Adipocyte (in vitro differentiated cells): Measurements from ENCODE around the gene GTF3C5.
A peak's percentile ranks its signal among the peaks of the same experiment; 100 is the strongest.
"Not testable (repeated sequence)": the region's sequence is repeated elsewhere in the genome, so short reads cannot be mapped to it uniquely, and the experiment has no call there.

ENCODE experiments used
- DNase-seq: peaks from one replicate; pipeline ENCODE4 v3.0.0-alpha.2; 2015; ENCODE audit warnings: low read depth
- H3K27me3 ChIP-seq: replicated peaks from 2 replicates; pipeline ENCODE4 v1.7.0; 2013; ENCODE audit warnings: mild to moderate bottlenecking, low read length, moderate library complexity; ENCODE audit not compliant: control insufficient read depth, insufficient read depth
- H3K36me3 ChIP-seq: 2 replicates; pipeline ENCODE4 v1.7.0; 2013; ENCODE audit warnings: low read length, mild to moderate bottlenecking, moderate library complexity; ENCODE audit not compliant: control insufficient read depth, insufficient read depth, severe bottlenecking
- H3K4me1 ChIP-seq: 2 replicates; pipeline ENCODE4 v1.7.0; 2013; ENCODE audit warnings: mild to moderate bottlenecking, low read length, moderate library complexity; ENCODE audit not compliant: control insufficient read depth, insufficient read depth
- H3K4me3 ChIP-seq: 2 replicates; pipeline ENCODE4 v1.7.0; 2013; ENCODE audit warnings: mild to moderate bottlenecking, low read length, moderate library complexity
- H3K9ac ChIP-seq: 2 replicates; pipeline ENCODE4 v1.7.0; 2013; ENCODE audit warnings: mild to moderate bottlenecking, low read length, moderate library complexity
- H3K9me3 ChIP-seq: 2 replicates; pipeline ENCODE4 v1.7.0; 2013; ENCODE audit warnings: mild to moderate bottlenecking, low read length, moderate library complexity; ENCODE audit not compliant: control insufficient read depth

GTF3C5 gene

DNA sequence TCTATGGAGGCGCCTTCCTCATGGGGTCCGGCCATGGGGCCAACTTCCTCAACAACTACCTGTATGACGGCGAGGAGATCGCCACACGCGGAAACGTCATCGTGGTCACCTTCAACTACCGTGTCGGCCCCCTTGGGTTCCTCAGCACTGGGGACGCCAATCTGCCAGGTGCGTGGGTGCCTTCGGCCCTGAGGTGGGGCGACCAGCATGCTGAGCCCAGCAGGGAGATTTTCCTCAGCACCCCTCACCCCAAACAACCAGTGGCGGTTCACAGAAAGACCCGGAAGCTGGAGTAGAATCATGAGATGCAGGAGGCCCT is 34.2 kb downstream of the GTF3C5 start:
- Histone ChIP-seq H3K27me3 (no peaks in the 10 kb centered on the region), H3K4me1 (peaks cover 6% of the 10 kb centered on the region), H3K36me3 (no peaks in the 10 kb centered on the region), H3K9me3 (no peaks in the 10 kb centered on the region), H3K4me3 (no peak overlapping the region), H3K9ac (no peak overlapping the region)
- DNase-seq, result no peak

GRCh38 chr9:133066181-133066983 is 35.6 kb downstream of the GTF3C5 start:
- Histone ChIP-seq H3K36me3 (no peaks in the 10 kb centered on the region), H3K4me3 (no peak overlapping the region), H3K4me1 (peaks cover under 1% of the 10 kb centered on the region), H3K9ac (no peak overlapping the region), H3K9me3 (no peaks in the 10 kb centered on the region), H3K27me3 (no peaks in the 10 kb centered on the region)
- DNase-seq, result no peak

GRCh38 chr9:133067006-133067405 is 36.2 kb downstream of the GTF3C5 start:
- DNase-seq, result no peak
- Histone ChIP-seq H3K4me3 (no peak overlapping the region), H3K36me3 (no peaks in the 10 kb centered on the region), H3K27me3 (no peaks in the 10 kb centered on the region), H3K9me3 (no peaks in the 10 kb centered on the region), H3K4me1 (no peaks in the 10 kb centered on the region), H3K9ac (no peak overlapping the region)

DNA sequence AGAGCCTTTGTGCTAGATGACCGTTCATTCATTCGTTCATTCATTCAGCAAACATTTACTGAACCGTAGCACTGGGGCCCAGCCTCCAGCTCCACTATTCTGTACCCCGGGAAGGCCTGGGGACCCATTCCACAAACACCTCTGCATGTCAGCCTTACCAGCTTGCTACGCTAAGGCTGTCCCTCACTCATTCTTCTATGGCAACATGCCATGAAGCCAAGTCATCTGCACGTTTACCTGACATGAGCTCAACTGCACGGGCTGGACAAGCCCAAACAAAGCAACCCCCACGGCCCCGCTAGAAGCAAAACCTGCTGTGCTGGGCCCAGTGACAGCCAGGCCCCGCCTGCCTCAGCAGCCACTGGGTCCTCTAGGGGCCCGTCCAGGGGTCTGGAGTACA is 37.0 kb downstream of the GTF3C5 start:
- Histone ChIP-seq H3K9ac (no peak overlapping the region), H3K36me3 (no peaks in the 10 kb centered on the region), H3K4me1 (no peaks in the 10 kb centered on the region), H3K4me3 (no peak overlapping the region), H3K27me3 (no peaks in the 10 kb centered on the region), H3K9me3 (no peaks in the 10 kb centered on the region)
- no peak for DNase-seq

DNA sequence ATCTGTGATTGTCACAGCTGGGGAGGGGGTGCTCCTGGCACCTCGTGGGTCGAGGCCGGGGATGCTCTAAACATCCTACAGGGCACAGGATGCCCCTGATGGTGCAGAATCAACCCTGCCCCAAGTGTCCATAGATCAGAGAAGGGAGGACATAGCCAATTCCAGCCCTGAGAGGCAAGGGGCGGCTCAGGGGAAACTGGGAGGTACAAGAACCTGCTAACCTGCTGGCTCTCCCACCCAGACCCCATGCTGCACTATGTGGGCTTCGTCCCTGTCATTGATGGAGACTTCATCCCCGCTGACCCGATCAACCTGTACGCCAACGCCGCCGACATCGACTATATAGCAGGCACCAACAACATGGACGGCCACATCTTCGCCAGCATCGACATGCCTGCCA is 37.6 kb downstream of the GTF3C5 start:
- H3K9ac ChIP-seq, H3K27me3 ChIP-seq, DNase-seq, H3K9me3 ChIP-seq, H3K4me1 ChIP-seq, H3K4me3 ChIP-seq, H3K36me3 ChIP-seq: not testable (repeated sequence)

DNA sequence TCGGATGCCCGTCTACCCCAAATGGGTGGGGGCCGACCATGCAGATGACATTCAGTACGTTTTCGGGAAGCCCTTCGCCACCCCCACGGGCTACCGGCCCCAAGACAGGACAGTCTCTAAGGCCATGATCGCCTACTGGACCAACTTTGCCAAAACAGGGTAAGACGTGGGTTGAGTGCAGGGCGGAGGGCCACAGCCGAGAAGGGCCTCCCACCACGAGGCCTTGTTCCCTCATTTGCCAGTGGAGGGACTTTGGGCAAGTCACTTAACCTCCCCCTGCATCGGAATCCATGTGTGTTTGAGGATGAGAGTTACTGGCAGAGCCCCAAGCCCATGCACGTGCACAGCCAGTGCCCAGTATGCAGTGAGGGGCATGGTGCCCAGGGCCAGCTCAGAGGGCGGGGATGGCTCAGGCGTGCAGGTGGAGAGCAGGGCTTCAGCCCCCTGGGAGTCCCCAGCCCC is 39.7 kb downstream of the GTF3C5 start:
- peaks cover 16% of the 10 kb centered on the region for H3K4me1 ChIP-seq
- not testable (repeated sequence) for H3K27me3 ChIP-seq, H3K4me3 ChIP-seq, DNase-seq, H3K36me3 ChIP-seq, H3K9ac ChIP-seq, H3K9me3 ChIP-seq

GRCh38 chr9:133070985-133071384 is 40.2 kb downstream of the GTF3C5 start:
- peaks cover 21% of the 10 kb centered on the region for H3K4me1 ChIP-seq
- H3K36me3 ChIP-seq, H3K4me3 ChIP-seq, DNase-seq, H3K27me3 ChIP-seq, H3K9me3 ChIP-seq, H3K9ac ChIP-seq: not testable (repeated sequence)

DNA sequence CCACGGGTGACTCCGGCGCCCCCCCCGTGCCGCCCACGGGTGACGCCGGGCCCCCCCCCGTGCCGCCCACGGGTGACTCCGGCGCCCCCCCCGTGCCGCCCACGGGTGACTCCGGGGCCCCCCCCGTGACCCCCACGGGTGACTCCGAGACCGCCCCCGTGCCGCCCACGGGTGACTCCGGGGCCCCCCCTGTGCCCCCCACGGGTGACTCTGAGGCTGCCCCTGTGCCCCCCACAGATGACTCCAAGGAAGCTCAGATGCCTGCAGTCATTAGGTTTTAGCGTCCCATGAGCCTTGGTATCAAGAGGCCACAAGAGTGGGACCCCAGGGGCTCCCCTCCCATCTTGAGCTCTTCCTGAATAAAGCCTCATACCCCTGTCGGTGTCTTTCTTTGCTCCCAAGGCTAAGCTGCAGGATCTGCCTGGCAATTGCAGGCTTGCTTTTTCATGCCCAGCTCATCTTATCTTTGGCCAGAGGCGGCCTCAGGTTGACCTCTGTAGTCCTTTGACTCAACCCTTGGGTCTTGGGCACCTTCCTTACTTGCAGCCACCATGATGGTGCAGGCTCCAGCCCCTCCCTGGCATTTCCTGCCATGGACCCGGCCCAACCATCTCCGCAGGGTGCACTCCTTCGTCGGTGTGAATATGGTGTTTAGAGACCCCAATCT is 40.8 kb downstream of the GTF3C5 start:
- Histone ChIP-seq H3K36me3 (no peaks in the 10 kb centered on the region), H3K9me3 (no peaks in the 10 kb centered on the region), H3K9ac (no peak overlapping the region), H3K4me3 (no peak overlapping the region), H3K27me3 (no peaks in the 10 kb centered on the region), H3K4me1 (peaks cover 27% of the 10 kb centered on the region)
- DNase-seq, result no peak

GRCh38 chr9:133072210-133072609 is 41.4 kb downstream of the GTF3C5 start:
- peaks cover 30% of the 10 kb centered on the region for H3K4me1 ChIP-seq
- H3K36me3 ChIP-seq, H3K4me3 ChIP-seq, H3K9me3 ChIP-seq, H3K9ac ChIP-seq, H3K27me3 ChIP-seq, DNase-seq: not testable (repeated sequence)

GRCh38 chr9:133073086-133074014 is 42.6 kb downstream of the GTF3C5 start:
- peaks cover 30% of the 10 kb centered on the region for H3K4me1 ChIP-seq
- no peak overlapping the region for H3K4me3 ChIP-seq
- H3K9me3 ChIP-seq, result no peaks in the 10 kb centered on the region
- no peak overlapping the region for H3K9ac ChIP-seq
- DNase-seq, result no peak
- H3K27me3 ChIP-seq, result no peaks in the 10 kb centered on the region
- no peaks in the 10 kb centered on the region for H3K36me3 ChIP-seq

GRCh38 chr9:133074111-133074651 is 43.4 kb downstream of the GTF3C5 start:
- Histone ChIP-seq H3K36me3 (no peaks in the 10 kb centered on the region), H3K9me3 (no peaks in the 10 kb centered on the region), H3K9ac (no peak overlapping the region), H3K27me3 (no peaks in the 10 kb centered on the region), H3K4me1 (peaks cover 30% of the 10 kb centered on the region), H3K4me3 (no peak overlapping the region)
- DNase-seq, result peak; percentile 40
